ENCODE data around the gene RFX6. TPM values are rescaled to one million over a fixed set of nuclear protein-coding genes. Genes with fewer than 3 reads are reported as not detected.

RFX6 gene
- total RNA-seq, 2 donors from 2014 or later = 0.66 to 1.6 TPM

DNA sequence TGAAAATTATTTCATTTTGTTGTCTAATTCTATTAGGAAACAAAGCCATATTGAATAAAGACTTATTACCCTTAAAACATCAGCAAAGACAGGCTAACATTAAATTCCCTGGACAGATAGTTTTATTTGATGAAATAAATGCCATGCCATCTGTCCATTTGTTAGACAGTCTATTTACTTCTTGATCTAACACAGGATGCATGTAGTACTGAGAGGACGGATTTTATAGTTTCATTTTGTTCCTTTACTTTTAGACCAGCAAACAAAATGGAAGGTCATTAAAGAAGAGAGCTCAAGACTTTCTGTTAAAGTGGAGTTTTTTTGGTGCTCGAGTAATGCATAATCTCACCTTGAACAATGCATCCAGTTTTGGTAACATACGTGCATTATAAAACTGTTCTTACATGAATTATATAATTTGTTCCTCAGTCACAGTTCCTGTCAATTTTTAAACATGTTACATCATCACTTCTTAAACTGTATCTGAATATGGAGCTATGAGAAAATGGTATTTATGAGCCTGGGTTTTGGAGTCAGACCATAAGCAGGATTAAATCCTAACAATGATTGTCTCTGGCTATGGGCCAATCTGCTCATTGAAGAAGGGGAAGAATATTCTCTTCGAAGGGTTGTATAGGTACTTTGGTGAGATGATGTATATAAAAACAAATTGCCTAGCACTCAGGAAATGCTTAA, 46.0 kb downstream of the RFX6 start:
- Histone ChIP-seq H3K4me3 (no peak overlapping the region), H3K9me3 (no peaks in the 10 kb centered on the region), H3K4me1 (no peaks in the 10 kb centered on the region), H3K36me3 (replicated peaks in 1 of 2; ENCODE audit: insufficient read depth in 1 of 2, low read depth in 2 of 2) (no peaks in the 10 kb centered on the region), H3K27me3 (no peaks in the 10 kb centered on the region), H3K27ac (no peak overlapping the region)
- DNase-seq (no peak), ATAC-seq (no peak)
- no peak for TF ChIP-seq POLR2A (IDR thresholded peaks at IDR 0.05)
- no peak for TF ChIP-seq CTCF (IDR thresholded peaks at IDR 0.05)
- intact Hi-C loops (cut with DNase I) = no loop called here
- WGBS, 2 donors = 64 to 69% methylated on average over 4 of the region's 4 CpGs

DNA sequence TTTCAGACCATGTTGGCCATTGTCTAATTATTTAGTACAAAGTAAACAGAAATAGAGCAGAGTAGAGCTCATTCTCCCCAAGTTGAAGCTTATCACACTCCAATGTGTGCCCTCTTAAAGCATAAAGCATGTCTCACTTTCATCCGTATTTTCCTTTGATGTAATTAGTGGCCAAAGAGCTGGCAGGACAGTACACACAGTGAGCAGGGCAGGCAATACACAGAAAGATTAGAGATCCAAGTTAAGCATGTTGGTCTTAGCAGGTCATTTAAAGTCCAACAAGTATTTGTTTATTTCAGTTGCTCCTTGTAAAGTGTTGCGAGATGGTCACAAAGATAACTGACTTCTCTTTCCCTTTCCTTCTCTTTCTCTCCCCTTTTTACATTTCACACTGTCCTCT, 47.2 kb downstream of the RFX6 start:
- no peak for TF ChIP-seq CTCF (IDR thresholded peaks at IDR 0.05)
- no peak for TF ChIP-seq POLR2A (IDR thresholded peaks at IDR 0.05)
- Histone ChIP-seq H3K27ac (no peak overlapping the region), H3K27me3 (no peaks in the 10 kb centered on the region), H3K4me3 (no peak overlapping the region), H3K36me3 (replicated peaks in 1 of 2; ENCODE audit: insufficient read depth in 1 of 2, low read depth in 2 of 2) (no peaks in the 10 kb centered on the region), H3K4me1 (no peaks in the 10 kb centered on the region), H3K9me3 (no peaks in the 10 kb centered on the region)
- intact Hi-C loops (cut with DNase I) = no loop called here
- ATAC-seq (no peak), DNase-seq (no peak)
- 46 to 50% methylated on average over 2 of the region's 2 CpGs for WGBS, 2 donors

DNA sequence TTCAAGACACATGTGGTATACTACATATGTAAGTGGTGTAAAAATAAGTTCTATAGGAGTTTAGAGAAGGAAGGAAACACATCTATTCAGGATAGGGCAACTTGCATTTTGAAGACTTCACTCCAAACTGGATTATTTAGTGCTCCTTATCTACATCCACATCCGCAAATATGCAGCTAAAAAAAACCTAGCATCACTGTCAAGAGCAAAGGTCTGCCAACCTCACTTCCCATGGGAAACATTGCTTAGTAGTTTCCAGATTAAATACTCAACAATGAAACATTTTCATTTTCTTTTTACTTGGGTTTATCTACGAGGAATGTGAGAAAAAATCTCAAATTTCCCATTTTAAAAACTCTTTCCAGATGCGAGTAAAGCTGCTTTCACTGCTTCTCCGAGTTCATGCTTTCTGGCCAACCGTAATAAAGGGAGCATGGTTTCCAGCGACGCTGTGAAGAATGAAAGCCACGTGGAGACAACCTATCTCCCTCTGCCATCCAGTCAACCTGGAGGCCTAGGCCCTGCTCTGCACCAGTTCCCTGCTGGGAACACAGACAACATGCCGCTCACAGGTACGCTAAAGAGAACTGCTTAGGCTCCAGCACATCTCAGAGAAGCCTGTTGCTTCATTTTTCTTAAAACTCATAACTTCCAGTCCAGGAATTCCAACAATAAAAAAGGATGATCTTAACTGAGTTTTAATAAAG, 48.2 kb downstream of the RFX6 start:
- 68 to 75% methylated on average over 10 of the region's 10 CpGs for WGBS, 2 donors
- no peak for DNase-seq
- no peak for TF ChIP-seq CTCF (IDR thresholded peaks at IDR 0.05)
- no peak for TF ChIP-seq POLR2A (IDR thresholded peaks at IDR 0.05)
- no peak for ATAC-seq
- Histone ChIP-seq H3K4me1 (no peaks in the 10 kb centered on the region), H3K36me3 (replicated peaks in 1 of 2; ENCODE audit: insufficient read depth in 1 of 2, low read depth in 2 of 2) (no peaks in the 10 kb centered on the region), H3K27ac (no peak overlapping the region), H3K4me3 (no peak overlapping the region), H3K27me3 (no peaks in the 10 kb centered on the region), H3K9me3 (no peaks in the 10 kb centered on the region)
- intact Hi-C loops (cut with DNase I) = no loop called here

- Histone ChIP-seq H3K4me1 (no peaks in the 10 kb centered on the region), H3K36me3 (replicated peaks in 1 of 2; ENCODE audit: insufficient read depth in 1 of 2, low read depth in 2 of 2) (no peaks in the 10 kb centered on the region), H3K27me3 (no peaks in the 10 kb centered on the region), H3K4me3 (no peak overlapping the region), H3K27ac (no peak overlapping the region), H3K9me3 (no peaks in the 10 kb centered on the region)
- no peak for DNase-seq
- no peak for ATAC-seq
- TF ChIP-seq CTCF (IDR thresholded peaks at IDR 0.05) (no peak), POLR2A (IDR thresholded peaks at IDR 0.05) (no peak)
- intact Hi-C loops (cut with DNase I) = no loop called here
- 53 to 56% methylated on average over 6 of the region's 6 CpGs for WGBS, 2 donors
Observed at GRCh38 chr6:116928677-116929076, 51.6 kb downstream of the RFX6 start.

GRCh38 chr6:116929825-116930224, 52.8 kb downstream of the RFX6 start:
- Histone ChIP-seq H3K27me3 (no peaks in the 10 kb centered on the region), H3K36me3 (replicated peaks in 1 of 2; ENCODE audit: insufficient read depth in 1 of 2, low read depth in 2 of 2) (no peaks in the 10 kb centered on the region), H3K27ac (no peak overlapping the region), H3K4me3 (no peak overlapping the region), H3K4me1 (no peaks in the 10 kb centered on the region), H3K9me3 (no peaks in the 10 kb centered on the region)
- intact Hi-C loops (cut with DNase I) = no loop called here
- WGBS, 2 donors = 0 to 17% methylated on average over 1 of the region's 1 CpG
- no peak for TF ChIP-seq POLR2A (IDR thresholded peaks at IDR 0.05)
- no peak for TF ChIP-seq CTCF (IDR thresholded peaks at IDR 0.05)
- DNase-seq = no peak
- no peak for ATAC-seq

Measured in body of pancreas (tissue), 4 donors.